Superior temporal gyrus (tissue), 1 donor: ENCODE measurements around the gene CD72.
"Not testable (repeated sequence)": the region's sequence is repeated elsewhere in the genome, so short reads cannot be mapped to it uniquely, and the experiment has no call there.

Source experiments
- DNase-seq: peaks from one replicate; pipeline ENCODE4 v3.0.0-alpha.2; 2016; ENCODE audit errors: extremely low spot score

CD72 gene

DNA sequence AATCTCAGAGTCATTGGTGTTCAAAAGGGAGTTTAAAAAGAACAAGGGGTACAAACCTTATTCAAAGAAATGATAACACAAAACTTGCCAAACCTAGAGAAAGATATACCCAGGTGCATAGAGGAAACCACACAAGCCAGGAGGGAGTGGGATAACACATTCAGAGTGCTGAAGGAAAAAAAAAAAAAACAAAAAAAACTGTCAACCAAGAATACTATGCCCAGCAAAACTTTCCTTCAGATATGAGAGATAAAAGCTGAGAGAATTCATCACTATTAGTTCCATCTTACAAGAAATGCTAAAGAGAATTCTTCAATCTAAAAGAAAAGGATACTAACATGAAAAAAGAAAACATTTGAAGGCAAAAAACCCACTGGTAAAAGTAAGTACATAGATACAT lies 24.6 kb downstream of the CD72 start:
- DNase-seq = no peak

DNA sequence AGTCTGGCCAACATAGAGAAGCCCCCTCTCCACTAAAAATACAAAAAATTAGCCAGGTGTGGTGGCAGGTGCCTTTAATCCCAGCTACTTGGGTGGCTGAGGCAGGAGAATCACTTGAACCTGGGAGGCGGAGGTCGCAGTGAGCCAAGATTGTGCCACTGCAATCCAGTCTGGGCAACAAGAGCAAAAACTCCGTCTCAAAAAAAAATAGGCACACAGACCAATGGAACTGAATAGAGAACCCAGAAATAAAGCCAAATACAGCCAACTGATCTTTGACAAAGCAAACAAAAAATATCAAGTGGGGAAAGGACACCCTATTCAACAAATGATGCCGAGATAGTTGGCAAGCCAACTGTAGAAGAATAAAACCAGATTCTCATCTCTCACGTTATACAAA lies 29.7 kb downstream of the CD72 start:
- not testable (repeated sequence) for DNase-seq

DNA sequence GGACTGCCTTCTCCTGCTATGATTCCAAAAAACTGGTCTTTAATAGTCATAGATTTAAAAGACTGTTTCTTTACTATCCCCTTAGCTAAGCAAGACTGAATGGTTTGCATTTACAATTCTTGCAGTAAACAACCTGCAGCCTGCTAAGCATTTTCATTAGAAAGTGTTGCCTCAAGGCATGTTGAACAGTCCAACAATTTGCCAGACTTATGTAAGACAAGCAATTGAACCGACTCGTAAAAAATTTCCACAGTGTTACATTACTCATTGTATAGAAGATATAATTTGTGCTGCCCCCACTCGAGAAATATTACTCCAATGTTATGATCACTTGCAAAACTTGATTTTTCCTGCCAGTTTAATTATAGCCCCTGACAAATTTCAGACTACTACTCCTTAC lies 33.5 kb downstream of the CD72 start:
- not testable (repeated sequence) for DNase-seq

DNA sequence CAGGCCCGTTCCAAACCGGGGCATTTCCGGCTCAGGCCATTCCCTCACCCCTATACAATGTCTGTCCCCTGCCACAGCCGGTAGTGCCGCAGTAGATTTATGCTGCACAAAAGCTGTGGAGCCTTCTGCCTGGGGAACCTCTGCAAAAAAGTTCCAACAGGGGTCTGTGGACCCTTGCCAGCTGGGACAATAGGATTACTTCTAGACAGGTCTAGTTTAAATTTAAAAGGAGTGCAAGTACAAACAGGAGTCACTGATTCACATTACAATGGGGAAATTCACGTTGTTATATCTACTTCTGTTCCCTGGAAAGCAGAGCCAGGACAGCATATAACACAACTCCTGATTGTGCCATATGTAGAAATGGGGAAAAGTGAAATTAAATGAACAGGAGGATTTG lies 34.7 kb downstream of the CD72 start:
- DNase-seq = not testable (repeated sequence)

DNA sequence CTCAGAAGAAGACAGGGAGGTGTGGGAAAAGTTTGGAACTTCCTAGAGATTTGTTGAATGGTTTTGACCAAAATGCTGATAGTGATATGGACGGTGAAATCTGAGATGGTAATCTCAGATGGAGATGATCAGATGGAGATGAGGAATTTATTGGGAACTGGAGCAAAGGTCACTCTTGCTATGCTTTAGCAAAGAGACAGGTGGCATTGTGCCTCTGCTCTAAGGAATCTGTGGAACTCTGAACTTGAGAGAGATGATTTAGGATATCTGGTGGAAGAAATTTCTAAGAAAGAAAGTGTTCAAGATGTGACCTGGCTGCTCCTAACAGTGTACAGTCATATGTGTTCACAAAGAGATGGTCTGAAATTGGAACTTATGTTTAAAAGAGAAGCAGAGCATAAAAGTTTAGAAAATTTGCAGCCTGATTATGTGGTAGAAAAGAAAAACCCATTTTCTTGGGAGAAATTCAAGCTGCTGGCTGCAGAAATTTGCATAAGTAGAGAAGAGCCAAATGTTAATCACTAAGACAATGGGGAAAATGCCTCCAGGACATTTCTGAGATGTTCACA lies 38.5 kb downstream of the CD72 start:
- not testable (repeated sequence) for DNase-seq

DNA sequence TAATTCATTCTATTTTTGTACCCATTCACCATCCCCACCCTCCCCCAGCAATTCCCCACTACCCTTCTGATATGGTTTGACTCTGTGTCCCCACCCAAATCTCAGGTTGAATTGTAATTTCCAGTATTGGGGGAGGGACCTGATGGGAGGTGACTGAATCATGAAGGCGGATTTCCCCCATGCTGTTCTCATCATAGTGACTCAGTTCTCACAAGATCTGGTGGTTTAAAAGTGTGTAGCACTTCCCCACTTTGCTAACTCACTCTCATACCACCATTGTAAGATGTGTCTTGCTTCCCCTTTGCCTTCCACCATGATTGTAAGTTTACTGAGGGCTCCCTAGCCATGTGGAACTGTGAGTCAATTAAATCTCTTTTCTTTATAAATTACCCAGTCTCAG lies 39.1 kb downstream of the CD72 start:
- no peak for DNase-seq

DNA sequence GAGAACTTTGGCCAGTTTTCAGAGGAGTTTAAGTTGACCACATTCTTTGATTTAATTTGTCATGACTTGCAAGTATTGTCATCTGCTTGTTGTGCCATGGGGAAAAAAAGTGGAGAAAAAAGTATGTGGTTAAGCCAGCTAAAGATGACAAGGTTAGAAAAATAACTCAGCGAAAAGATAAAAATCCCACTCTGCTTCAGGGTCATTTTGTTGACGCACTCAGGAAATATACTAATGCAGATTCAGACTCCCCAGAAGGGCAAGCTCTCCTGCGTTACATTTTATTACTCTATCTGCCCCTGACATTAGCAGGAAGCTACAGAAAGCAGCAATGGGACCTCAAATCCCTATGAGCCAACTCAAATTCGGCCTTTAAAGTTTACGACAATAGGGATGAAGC lies 40.7 kb downstream of the CD72 start:
- no peak for DNase-seq

DNA sequence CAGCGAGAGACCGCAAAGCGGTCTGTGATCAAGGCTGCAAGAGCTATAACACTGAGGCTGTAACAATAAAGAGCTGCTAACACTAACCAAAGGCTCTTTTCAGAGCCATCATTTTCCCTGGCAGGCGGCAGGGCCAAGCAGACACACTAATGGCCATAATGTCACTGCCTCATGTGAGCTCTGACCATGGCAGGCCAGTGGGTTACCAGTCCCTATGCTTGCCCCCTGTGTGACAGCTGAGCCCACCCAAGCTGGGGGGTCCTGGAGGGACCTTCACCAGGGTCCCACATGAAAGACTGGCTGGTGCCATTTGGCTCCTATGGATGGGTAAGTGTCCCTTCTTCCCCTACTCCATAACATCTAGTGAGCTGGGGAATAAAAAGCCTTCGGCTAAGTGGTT lies 42.7 kb downstream of the CD72 start:
- DNase-seq = no peak

DNA sequence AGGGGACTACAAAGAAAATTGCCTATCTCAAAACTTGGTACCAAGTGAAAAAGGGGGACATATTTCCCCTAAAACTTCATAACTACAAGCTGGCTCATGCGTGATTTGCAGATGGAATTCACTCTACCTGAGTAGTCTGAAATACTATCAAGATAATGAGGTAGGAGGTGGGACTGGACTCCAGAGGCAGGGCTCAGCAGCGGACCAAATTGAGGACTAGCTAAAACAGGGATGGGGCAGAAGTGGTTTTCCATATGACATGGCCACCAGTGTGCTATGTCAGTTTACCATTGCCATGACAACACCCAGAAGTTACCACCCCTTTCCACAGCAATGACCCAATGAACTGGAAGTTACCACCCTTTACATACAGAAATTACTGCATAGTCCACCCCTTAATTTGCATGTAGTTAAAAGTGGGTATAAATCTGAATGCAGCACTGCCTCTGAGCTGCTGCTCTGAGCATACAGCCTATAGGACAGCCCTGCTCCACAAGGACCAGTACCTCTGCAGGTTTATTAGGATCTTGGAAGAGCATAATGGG lies 43.6 kb downstream of the CD72 start:
- no peak for DNase-seq

DNA sequence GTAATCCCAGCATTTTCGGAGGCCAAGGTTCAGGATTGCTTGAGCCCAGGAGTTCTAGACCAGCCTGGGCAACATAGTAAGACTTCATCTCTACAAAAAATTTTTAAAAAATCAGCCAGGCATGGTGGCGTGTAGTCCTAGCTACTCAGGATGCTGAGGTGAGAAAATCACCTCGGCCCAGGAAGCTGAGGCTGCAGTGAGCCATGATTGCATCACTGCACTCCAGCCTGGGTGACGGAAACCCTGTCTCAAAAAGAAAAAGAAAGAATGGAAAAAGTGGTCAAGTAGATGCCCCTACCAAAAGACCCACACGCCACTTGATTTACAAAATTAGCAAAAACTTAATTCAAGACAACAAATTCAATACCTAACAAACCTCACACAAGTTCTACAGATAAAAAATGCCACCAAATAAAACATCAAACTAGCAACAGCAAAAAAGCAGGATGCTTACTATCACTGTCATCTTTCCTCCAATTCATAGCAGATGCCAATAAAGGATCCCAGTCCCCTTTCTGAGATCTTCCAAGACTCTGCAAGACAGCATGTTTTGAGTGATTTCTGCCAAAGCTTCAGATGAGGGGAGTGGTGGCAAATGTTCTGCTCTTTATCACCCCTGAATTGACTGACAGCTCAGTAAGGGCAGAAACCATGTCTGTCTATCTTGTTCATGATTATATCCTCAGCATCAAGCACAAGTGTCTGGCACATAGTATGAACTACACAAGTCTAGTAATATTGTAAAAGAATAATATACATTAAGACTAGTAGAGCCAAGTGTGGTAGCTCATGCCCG lies 47.3 kb downstream of the CD72 start:
- DNase-seq = no peak

DNA sequence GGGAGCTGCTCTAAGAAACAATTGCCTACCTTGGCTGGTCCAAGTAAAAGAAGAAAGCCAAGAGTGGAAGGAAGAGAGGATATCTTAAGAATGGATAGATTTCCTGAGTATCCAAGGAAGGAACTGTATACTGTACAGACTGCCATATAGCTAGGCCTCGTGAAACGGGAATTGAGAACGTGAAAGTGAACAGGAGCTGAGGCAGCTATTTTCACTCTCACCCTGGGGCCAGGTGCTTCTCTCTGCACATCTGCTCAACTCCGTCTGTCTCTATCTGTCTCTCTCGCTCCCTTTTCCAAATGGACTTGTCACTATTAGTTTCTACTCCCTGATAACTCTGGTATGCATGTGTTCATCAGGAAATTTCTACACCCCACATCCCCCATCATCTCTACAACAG lies 49.0 kb downstream of the CD72 start:
- no peak for DNase-seq

DNA sequence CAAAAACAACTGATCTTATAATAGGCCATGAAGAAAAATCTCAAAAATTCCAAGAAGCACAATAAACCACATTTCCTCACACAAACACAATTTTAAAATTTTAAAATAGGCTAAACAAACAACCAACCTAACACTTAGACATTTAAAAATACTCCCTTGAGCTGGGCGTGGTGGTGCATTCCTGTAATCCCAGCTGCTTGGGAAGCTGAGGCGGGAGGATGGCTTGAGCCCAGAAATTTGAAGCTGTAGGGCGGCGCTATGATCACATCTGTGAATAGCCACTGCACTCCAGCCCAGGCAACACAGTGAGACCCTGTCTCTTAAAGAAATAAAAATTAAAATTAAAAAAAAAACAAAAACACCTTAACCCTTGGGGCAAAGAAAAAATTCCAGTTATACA lies 50.0 kb downstream of the CD72 start:
- no peak for DNase-seq

DNA sequence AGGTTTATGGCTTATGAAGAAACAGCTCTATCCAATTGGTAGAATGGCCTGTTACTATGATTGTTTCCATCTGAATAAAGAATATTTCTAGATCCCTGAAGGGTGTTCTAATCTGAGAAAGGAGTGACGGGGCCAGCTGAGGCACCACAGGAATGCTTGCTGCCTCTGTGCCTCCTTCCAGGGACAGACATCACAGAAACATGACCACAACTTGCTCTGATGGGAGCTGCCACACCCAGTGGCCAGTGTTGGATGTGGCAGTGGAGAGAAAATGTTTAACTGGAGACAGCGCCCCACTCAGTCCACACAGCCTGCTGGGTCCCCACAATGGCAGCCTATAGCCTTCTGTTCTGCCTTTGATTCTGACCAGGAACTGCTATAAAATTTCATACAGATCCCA lies 51.8 kb downstream of the CD72 start:
- no peak for DNase-seq

DNA sequence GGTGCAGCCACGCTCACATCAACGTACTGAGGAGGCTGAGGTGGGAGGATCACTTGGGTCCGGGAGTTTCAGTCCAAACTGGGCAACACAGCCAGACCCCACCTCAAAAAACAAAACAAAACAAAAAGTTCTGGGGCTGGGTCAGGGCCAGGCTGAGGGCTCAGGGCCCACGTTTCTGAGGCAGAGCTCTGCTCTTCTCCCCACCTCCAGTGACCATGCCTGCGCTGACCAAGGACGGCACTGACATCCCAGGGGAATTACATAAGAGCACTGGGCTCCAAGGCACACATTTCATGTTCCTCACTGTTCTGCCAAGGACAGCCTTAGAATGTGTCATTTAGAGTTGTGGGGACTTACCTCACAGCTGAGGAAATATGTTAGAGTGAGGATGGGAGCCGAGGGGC lies 53.6 kb downstream of the CD72 start:
- DNase-seq = no peak

DNA sequence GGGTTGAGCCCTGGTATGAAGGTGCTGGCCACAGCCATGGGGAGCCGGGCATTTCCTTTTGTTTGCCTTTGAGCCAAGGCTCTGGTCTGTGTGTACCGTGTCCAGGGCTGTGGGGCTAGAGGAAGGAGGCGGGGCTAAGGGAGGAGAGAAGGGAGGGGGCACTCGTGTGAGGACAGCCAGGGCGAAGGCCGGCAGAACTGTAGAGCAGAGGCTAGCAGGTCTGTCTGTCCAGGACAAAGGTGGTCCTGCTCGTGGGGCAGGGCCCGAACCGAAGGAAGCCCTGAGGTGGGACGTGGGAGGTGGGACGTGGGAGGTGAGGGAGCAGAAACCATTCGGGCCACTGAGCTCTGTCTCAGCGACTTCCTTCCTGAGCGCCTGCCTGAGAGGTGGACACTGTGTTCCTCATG lies 54.4 kb downstream of the CD72 start:
- no peak for DNase-seq

DNA sequence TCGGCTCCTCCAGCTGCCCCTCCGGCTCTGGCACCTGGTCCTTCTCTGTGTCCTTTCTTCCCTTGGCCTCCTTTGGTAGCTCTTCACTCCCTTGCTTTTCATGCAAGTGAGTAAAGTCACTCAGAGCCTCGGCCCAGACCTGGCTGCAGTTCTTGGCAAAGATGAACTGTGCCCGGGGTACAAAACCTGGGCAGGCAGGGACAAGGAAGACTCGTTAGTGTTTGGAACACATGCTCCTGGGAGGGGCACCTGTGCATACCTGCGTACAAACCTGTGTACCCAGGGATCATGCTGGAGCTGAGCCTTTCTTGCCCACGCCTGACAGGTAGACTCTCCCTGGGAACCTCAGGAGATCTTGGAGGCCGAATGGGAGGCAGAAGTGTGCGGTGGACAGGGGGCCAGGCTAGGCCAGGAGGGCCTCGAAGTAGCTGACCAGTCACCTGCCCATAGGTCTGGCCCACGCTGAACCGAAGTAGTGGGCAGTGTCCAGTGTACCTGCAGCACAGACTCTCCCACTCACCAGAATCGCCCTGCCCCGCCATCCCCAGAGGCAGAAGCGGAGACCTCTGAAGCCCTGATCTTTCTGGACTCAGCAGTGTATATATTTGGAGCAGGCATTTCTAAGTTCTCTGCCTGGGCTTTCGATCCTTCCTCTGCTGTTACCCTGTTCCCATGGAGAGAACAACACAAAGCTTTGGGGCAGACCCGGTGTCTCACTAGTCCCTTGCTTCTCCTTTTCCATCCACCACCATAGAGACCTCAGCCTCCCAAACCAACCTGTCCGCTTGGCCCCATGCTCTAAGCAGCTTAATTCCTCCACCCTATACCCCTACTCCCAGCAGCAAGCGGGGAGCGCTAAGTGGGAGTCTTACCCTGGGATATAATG lies 55.1 kb downstream of the CD72 start:
- no peak for DNase-seq

DNA sequence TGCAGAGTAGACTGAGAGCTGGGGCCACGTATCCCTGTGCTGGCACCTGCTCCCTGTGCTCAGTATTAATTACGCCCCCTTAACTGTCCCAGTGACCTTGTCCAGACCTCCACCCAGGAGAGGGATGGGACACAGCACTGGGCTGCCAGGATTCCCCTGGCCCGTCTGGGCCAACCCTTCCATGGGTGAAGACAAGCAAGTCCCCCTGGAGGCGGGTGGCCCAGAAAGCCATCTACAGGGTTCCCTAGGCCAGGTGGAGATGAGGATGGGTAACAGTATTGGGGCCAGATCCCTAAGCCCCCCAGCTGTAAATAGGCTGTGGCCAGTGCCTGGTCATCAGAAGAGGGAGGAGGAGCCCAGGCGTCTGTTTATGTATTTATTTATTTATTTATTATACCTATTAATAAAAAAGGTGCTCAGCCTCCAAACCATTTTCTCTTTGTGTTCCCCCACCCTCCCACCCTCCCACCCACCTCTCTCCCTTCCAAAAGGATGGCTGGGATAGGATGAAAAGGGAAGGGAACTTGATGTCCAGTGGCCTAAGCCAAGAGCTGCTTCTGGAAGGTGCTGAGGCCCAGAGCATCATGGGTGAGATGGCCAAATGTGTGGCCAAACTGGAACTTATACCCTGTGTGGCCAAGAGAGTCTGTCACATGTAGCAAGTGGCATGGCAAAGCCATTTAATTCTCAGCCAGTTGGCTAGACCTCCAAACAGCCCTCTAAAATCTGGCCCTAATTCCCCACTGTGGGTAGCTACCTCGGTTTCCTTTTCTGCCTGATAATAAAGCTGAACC lies 56.5 kb downstream of the CD72 start:
- DNase-seq = no peak

DNA sequence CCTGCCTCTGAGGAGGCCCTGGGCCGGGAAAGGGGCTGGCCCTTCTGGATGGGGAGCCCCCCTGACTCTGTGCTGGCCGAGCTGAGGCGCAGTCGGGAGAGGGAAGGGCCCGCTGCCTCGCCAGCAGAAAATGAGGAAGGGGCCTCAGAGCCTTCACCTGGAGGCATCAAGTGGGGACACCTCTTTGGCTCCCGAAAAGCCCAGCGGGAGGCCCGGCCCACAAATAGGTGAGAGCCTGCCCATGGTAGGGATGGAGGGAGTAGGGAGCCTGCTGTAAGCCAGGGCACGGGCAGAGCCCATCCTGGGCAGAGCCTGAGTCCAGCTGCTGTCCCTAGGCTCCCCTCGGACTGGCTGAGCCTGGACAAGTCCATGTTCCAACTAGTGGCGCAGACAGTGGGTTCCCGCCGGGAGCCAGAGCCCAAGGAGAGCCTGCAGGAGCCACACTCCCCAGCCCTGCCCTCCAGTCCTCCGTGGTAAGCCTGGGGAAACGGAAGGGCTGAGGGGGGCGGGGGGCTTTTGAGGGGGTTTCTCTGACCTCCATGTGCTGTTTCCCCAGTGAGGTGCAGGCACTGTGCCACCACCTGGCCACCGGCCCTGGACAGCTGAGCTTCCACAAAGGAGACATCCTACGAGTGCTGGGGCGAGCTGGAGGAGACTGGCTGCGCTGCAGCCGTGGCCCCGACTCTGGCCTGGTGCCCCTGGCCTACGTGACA lies 57.4 kb downstream of the CD72 start:
- DNase-seq = no peak
